ENCODE measurements around the gene CACNA2D3. TPM values are rescaled to one million over a fixed set of nuclear protein-coding genes. Genes with fewer than 3 reads are reported as not detected.

The CACNA2D3 gene
- total RNA-seq, 2 donors from 2014 or later: 1.1 to 5.9 TPM

DNA sequence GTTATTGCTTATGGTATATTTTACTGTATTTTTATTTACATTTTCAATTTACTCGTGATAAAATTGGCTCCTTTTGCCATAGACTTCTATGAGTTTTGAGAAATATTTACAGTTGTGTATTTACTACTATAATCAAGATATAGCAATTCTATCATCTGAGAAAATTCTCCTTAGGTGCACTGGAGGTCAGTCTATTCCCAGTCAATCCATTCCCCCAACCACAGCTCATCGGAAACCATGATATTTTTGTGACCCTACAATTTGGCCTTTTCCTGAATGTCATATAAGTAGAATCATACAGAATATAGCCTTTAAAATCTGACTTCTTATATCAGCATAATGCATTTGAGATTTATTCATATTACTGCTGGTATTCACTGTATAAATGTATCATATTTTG is 920.2 kb downstream of the CACNA2D3 start:
- Histone ChIP-seq H3K36me3 (no peaks in the 10 kb centered on the region), H3K4me1 (replicated peaks) (no peaks in the 10 kb centered on the region), H3K27ac (no peak overlapping the region), H3K4me3 (no peak overlapping the region), H3K9me3 (no peaks in the 10 kb centered on the region), H3K27me3 (replicated peaks; ENCODE audit: insufficient read depth) (no peaks in the 10 kb centered on the region)
- intact Hi-C loops (cut with DNase I): no loop called here
- TF ChIP-seq, protein P1, sequence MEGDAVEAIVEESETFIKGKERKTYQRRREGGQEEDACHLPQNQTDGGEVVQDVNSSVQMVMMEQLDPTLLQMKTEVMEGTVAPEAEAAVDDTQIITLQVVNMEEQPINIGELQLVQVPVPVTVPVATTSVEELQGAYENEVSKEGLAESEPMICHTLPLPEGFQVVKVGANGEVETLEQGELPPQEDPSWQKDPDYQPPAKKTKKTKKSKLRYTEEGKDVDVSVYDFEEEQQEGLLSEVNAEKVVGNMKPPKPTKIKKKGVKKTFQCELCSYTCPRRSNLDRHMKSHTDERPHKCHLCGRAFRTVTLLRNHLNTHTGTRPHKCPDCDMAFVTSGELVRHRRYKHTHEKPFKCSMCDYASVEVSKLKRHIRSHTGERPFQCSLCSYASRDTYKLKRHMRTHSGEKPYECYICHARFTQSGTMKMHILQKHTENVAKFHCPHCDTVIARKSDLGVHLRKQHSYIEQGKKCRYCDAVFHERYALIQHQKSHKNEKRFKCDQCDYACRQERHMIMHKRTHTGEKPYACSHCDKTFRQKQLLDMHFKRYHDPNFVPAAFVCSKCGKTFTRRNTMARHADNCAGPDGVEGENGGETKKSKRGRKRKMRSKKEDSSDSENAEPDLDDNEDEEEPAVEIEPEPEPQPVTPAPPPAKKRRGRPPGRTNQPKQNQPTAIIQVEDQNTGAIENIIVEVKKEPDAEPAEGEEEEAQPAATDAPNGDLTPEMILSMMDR (IDR thresholded peaks at IDR 0.05): no peak
- no peak for TF ChIP-seq POLR2AphosphoS5 (IDR thresholded peaks at IDR 0.05)
- TF ChIP-seq POLR2A (IDR thresholded peaks at IDR 0.05): no peak
- WGBS: 84% methylated on average over 2 of the region's 2 CpGs
- DNase-seq (ENCODE audit: low spot score): no peak

DNA sequence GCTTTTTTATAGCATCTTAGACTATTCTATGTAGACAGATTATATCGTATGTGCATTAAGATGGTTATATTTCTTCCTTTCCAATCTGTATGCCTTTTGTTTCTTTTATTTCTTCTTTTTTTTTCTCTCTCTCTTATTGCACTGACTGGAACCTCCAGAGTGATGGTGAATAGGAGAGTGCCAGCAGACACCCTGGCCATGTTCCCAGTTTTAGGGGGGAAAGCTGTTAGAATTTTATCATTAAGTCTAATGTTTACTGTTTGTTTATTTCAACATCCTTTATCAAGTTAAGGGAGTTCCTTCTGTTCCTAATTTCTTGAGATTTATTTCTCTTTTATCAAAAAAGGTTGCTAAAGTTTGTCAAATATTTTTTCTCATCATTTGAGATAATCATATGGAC is 922.1 kb downstream of the CACNA2D3 start:
- Histone ChIP-seq H3K36me3 (no peaks in the 10 kb centered on the region), H3K27me3 (replicated peaks; ENCODE audit: insufficient read depth) (no peaks in the 10 kb centered on the region), H3K27ac (no peak overlapping the region), H3K4me1 (replicated peaks) (no peaks in the 10 kb centered on the region), H3K9me3 (no peaks in the 10 kb centered on the region), H3K4me3 (no peak overlapping the region)
- TF ChIP-seq, protein P1 (IDR thresholded peaks at IDR 0.05): no peak
- TF ChIP-seq POLR2A (IDR thresholded peaks at IDR 0.05): no peak
- TF ChIP-seq POLR2AphosphoS5 (IDR thresholded peaks at IDR 0.05): no peak
- intact Hi-C loops (cut with DNase I): no loop called here
- DNase-seq (ENCODE audit: low spot score): no peak
- WGBS: 78% methylated on average over 1 of the region's 1 CpG

DNA sequence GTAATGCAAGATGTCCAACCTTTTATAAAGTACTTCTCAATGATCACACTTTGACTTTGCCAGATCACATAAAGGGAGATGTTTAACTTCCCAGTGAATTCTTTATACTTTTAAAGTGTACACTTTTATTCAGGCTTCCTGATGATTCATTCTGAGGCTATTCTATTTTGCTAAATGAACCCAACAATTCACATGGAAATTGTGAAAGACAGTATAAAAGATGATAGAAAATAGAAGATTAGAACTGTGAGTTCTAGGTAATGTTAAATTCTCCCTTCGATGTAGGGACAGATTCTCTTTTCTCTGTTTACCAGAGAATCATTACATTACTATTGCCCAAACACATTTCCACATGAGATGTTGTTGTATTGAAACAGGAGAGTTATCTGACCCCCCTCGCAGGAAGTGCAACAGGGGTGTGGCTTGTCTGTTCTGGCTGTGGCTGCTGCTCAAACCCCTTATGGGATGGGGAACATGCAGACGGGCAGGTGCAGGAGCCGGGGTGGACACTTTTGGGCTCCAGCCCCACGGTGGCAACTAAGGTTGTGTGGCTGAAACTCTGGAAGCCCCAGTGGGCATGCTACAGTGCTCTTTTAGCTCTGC is 936.8 kb downstream of the CACNA2D3 start:
- intact Hi-C loops (cut with DNase I): no loop called here
- Histone ChIP-seq H3K4me1 (replicated peaks) (no peaks in the 10 kb centered on the region), H3K9me3 (no peaks in the 10 kb centered on the region), H3K36me3 (no peaks in the 10 kb centered on the region), H3K27ac (no peak overlapping the region), H3K27me3 (replicated peaks; ENCODE audit: insufficient read depth) (no peaks in the 10 kb centered on the region), H3K4me3 (no peak overlapping the region)
- WGBS: 41% methylated on average over 5 of the region's 5 CpGs
- DNase-seq (ENCODE audit: low spot score): no peak
- TF ChIP-seq POLR2A (IDR thresholded peaks at IDR 0.05) (no peak), POLR2AphosphoS5 (IDR thresholded peaks at IDR 0.05) (no peak)
- TF ChIP-seq, protein P1 (IDR thresholded peaks at IDR 0.05): no peak

DNA sequence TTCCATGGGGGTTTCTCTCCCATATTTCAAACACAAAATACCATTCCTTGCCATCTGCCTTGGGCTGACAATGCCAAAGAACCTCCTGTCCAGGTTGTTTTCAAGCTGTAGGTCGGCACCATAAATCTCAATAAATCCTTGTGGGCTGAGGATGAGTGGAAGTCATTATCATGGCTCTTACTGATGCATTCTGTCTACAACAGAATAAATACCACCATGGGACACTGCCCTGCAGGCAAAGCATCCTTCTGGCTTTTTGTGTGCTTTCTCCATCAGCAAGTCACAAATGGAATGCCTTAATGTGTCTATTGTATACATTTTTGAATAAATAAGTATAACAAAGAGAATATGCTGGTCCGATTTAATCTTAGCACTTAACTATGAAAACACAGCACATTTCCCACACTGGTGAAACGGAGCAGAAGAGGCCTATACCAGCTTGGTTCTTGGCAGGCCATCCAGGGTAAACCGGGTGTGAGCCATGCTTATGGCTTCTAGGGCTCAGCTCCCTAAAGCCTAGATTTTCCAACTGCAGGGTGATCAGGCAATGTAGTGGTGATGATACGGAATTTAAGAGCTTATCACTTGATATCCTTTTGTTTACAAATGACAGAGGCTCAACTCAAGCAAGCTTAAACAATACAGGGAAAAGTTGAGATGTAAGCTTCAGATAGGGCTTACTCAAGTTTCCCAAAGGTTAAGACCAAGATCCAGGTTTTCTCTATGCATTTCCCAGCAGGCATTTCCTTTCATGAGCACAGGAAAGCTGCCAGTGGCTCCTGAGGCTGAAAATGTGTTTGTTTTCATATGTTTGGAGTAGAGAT is 938.8 kb downstream of the CACNA2D3 start:
- intact Hi-C loops (cut with DNase I): no loop called here
- Histone ChIP-seq H3K27ac (no peak overlapping the region), H3K36me3 (no peaks in the 10 kb centered on the region), H3K4me1 (replicated peaks) (no peaks in the 10 kb centered on the region), H3K4me3 (no peak overlapping the region), H3K27me3 (replicated peaks; ENCODE audit: insufficient read depth) (no peaks in the 10 kb centered on the region), H3K9me3 (no peaks in the 10 kb centered on the region)
- TF ChIP-seq POLR2AphosphoS5 (IDR thresholded peaks at IDR 0.05) (no peak), POLR2A (IDR thresholded peaks at IDR 0.05) (no peak)
- TF ChIP-seq, protein P1 (IDR thresholded peaks at IDR 0.05): no peak
- WGBS: 63% methylated on average over 5 of the region's 5 CpGs
- no peak for DNase-seq (ENCODE audit: low spot score)

DNA sequence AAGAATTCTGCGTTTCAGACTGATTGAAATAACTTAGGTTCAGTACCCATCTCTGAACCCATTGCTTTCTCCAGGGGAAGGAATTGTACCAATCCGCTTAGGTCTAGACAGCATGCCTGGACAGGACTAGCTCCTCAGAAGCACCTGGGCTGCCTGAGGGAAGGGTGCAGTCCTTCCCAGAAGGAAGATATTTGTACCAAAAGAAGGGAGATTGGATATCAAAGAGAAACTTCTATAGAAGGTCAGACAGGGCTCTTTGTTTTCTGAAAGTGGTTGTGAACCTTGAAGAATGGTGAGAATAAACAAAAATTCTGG is 939.3 kb downstream of the CACNA2D3 start:
- 60% methylated on average over 2 of the region's 2 CpGs for WGBS
- no peaks in the 10 kb centered on the region for H3K4me1 ChIP-seq (replicated peaks)
- TF ChIP-seq POLR2A (IDR thresholded peaks at IDR 0.05) (no peak), POLR2AphosphoS5 (IDR thresholded peaks at IDR 0.05) (no peak)
- TF ChIP-seq, protein P1 (IDR thresholded peaks at IDR 0.05): no peak

More for the DNA sequence above, 939.3 kb downstream of the CACNA2D3 start:
- H3K36me3 ChIP-seq: no peaks in the 10 kb centered on the region
- H3K27ac ChIP-seq: no peak overlapping the region
- H3K27me3 ChIP-seq (replicated peaks; ENCODE audit: insufficient read depth): no peaks in the 10 kb centered on the region
- no peak for DNase-seq (ENCODE audit: low spot score)
- no peak overlapping the region for H3K4me3 ChIP-seq
- intact Hi-C loops (cut with DNase I): no loop called here
- H3K9me3 ChIP-seq: no peaks in the 10 kb centered on the region
